ACC112 (cell line): ENCODE results near the gene F2.

Experiments used
- H2AFZ ChIP-seq: fragments of 200-600 bp; sonication (generic); one replicate; pipeline ENCODE4 v1.6.0; 2017; ENCODE audit warnings: antibody characterized with exemption, low read length; ENCODE audit not compliant: unreplicated experiment
- H3K27ac ChIP-seq: fragments of 200-600 bp; sonication (generic); 2 replicates; pipeline ENCODE4 v1.5.1; 2014; ENCODE audit warnings: low read depth, mild to moderate bottlenecking, antibody characterized with exemption, low read length, moderate library complexity
- H3K27me3 ChIP-seq: fragments of 200-600 bp; sonication (generic); 2 replicates; pipeline ENCODE4 v1.6.1; 2014; ENCODE audit warnings: mild to moderate bottlenecking, antibody characterized with exemption, low read length, moderate library complexity, mixed read lengths; ENCODE audit not compliant: insufficient read depth
- H3K36me3 ChIP-seq: fragments of 200-600 bp; sonication (generic); 2 replicates; pipeline ENCODE4 v1.6.1; 2016; ENCODE audit warnings: mild to moderate bottlenecking, antibody characterized with exemption, low read length, moderate library complexity, mixed read lengths; ENCODE audit not compliant: insufficient read depth
- H3K4me1 ChIP-seq: fragments of 200-600 bp; sonication (generic); one replicate; pipeline ENCODE4 v1.6.1; 2016; ENCODE audit warnings: low read length, mixed read lengths; ENCODE audit not compliant: insufficient read depth, unreplicated experiment, control insufficient read depth
- H3K4me3 ChIP-seq: fragments of 200-600 bp; sonication (generic); 2 replicates; pipeline ENCODE4 v1.5.1; 2014; ENCODE audit warnings: mild to moderate bottlenecking, low read depth, low read length
- H3K79me2 ChIP-seq: fragments of 200-600 bp; sonication (generic); one replicate; pipeline ENCODE4 v1.6.0; 2016; ENCODE audit warnings: low read length; ENCODE audit not compliant: control insufficient read depth, unreplicated experiment, insufficient read depth

The F2 gene

DNA sequence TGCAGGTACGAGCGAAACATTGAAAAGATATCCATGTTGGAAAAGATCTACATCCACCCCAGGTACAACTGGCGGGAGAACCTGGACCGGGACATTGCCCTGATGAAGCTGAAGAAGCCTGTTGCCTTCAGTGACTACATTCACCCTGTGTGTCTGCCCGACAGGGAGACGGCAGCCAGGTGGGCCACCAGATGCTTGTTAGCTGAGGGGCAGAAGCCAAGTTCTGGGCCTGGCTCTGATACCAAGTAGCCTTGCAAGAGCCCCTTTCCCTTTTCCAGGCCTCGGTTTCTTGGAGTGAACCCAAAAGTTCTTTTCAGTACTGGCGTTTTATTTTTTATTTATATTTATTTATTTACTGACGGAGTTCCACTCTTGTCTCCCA is 9.6 kb downstream of the F2 start:
- H3K79me2 ChIP-seq, result no peaks in the 10 kb centered on the region
- H2AFZ ChIP-seq, result no peak overlapping the region
- H3K4me1 ChIP-seq, result no peaks in the 10 kb centered on the region
- H3K4me3 ChIP-seq, result no peak overlapping the region
- no peaks in the 10 kb centered on the region for H3K36me3 ChIP-seq
- H3K27ac ChIP-seq, result no peak overlapping the region
- no peaks in the 10 kb centered on the region for H3K27me3 ChIP-seq

DNA sequence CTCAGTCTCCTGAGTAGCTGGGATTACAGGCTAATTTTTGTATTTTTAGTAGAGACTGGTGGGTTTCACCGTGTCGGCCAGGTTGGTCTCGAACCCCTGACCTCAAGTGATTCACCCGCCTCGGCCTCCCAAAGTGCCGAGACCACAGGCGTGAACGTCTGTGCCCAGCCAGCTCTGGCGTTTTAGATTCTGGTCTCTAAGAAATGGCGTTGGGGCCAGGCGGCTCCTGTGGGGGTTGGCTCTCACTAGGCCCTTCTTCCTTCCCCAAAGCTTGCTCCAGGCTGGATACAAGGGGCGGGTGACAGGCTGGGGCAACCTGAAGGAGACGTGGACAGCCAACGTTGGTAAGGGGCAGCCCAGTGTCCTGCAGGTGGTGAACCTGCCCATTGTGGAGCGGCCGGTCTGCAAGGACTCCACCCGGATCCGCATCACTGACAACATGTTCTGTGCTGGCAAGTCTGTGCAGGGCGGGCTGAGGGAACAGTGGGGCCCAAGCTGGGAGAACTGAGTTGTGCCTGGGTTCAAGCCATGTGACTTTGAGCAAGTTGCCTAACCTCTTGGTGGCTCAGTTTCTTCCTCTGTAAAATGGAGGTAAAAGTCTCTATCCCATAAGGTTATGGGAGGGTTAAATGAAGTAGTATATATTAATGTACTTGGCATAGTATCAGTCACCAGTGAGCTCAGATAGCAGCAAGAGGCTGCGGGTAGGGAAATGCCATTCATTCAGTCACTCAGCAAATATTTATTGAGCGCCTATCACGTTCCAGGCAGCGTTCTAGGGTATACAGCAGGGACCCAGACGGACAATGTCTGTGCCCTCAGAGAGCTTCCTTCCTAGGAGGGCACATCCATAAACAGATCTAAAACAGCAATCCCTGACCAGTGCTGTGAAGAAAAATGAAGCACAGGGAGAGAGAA is 10.4 kb downstream of the F2 start:
- Histone ChIP-seq H3K36me3 (no peaks in the 10 kb centered on the region), H2AFZ (no peak overlapping the region), H3K79me2 (no peaks in the 10 kb centered on the region), H3K4me3 (no peak overlapping the region), H3K27ac (no peak overlapping the region), H3K4me1 (no peaks in the 10 kb centered on the region), H3K27me3 (no peaks in the 10 kb centered on the region)

DNA sequence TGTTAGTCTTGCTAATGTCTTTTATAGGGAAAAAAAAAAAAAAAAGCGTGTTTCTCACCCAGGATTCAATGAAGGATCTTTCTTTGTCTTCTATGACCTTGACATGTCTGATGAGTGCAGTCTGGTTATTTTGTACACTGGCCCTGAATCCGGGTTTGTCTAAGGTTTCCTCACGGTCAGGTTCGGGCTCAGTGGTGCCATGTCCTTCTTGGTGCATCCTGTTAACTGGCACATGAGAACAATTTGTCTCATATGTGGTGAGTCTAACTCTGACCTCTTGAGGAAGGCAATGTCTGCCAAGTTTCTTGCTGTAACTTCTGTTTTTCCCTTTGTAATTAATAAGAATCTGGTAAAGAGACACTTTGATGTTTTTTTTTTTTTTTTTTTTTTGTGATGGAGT is 12.5 kb downstream of the F2 start:
- no peaks in the 10 kb centered on the region for H3K4me1 ChIP-seq
- no peaks in the 10 kb centered on the region for H3K79me2 ChIP-seq
- no peak overlapping the region for H2AFZ ChIP-seq
- H3K4me3 ChIP-seq, result no peak overlapping the region
- no peaks in the 10 kb centered on the region for H3K27me3 ChIP-seq
- H3K27ac ChIP-seq, result no peak overlapping the region
- no peaks in the 10 kb centered on the region for H3K36me3 ChIP-seq

DNA sequence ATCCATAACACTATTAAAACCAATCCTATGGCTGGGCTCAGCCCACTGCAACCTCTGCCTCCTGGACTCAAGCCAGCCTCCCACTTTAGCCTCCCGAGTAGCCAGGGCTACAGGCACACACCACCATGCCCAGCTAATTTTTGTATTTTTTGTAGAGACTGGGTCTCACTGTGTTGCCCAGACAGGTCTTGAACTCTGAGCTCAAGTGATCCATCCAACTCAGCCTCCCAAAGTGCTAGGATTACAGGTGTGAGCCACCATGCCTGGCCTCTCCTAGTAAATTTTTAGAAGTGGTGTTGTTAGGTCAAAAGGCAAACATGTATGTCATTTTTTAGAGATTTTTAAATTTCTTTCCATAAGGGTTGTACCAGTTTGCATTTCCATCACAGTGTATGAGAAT is 14.2 kb downstream of the F2 start:
- Histone ChIP-seq H3K4me1 (no peaks in the 10 kb centered on the region), H2AFZ (no peak overlapping the region), H3K4me3 (no peak overlapping the region), H3K27me3 (no peaks in the 10 kb centered on the region), H3K27ac (no peak overlapping the region), H3K79me2 (no peaks in the 10 kb centered on the region), H3K36me3 (no peaks in the 10 kb centered on the region)

DNA sequence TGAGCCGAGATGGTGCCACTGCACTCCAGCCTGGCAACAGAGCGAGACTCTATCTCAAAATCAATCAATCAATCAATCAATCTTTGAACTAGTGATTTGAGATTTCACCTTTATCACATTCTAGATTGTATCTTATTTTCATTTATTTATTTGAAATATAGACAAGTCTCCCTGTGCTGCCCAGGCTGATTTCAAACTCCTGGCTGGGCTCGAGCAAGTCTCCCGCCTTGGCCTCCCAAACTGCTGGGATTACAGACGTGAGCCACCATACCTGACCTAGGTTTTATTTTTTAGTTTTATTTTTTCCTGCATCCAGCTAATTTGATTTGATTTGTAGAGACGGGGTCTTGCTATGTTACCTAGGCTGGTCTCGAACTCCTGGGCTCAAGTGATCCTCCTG is 17.1 kb downstream of the F2 start:
- H3K27ac ChIP-seq, result no peak overlapping the region
- no peak overlapping the region for H3K4me3 ChIP-seq
- no peak overlapping the region for H2AFZ ChIP-seq
- no peaks in the 10 kb centered on the region; the same call in 1 of the 2 replicates for H3K36me3 ChIP-seq
- H3K4me1 ChIP-seq, result no peaks in the 10 kb centered on the region
- H3K79me2 ChIP-seq, result no peaks in the 10 kb centered on the region
- no peaks in the 10 kb centered on the region for H3K27me3 ChIP-seq

DNA sequence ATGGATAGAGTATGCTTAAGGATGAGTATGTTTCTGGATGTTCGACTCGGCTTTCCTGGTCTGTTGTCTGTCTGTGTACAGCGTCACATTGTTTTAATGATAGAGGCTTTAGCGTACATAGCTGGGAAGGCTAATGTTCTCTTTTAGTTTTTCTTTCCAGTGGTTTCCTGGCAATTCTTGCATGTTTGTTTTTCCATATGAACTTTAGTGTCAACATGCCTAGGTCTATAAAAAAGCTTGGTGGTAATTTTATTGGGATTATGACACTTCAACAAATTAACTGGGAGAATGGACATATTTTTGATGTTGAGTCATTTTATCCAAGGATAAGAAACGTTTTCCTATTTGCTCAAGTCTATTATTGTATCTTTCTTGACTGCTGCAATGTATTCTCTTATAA is 17.6 kb downstream of the F2 start:
- H3K27ac ChIP-seq, result no peak overlapping the region
- H3K36me3 ChIP-seq, result peaks cover 1% of the 10 kb centered on the region
- H3K4me1 ChIP-seq, result no peaks in the 10 kb centered on the region
- H3K27me3 ChIP-seq, result no peaks in the 10 kb centered on the region
- H2AFZ ChIP-seq, result no peak overlapping the region
- H3K79me2 ChIP-seq, result no peaks in the 10 kb centered on the region
- H3K4me3 ChIP-seq, result no peak overlapping the region

DNA sequence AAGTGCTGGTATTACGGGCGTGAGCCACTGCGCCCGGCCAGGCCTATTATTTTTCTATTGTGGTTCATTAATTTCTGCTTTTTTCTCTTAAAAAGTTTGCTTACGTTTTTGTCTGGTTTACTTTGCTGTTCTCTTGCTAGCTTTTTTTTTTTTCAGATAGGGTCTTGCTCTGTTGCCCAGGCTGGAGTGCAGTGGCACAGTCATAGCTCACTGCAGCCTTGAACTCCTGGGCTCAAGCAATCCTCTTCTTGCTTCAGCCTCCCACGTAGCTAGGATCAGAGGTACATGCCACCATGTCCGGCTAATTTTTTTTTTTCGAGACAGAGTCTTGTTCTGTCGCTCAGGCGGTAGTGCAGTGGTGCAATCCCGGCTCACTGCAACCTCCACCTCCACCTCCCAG is 18.7 kb downstream of the F2 start:
- peaks cover 8% of the 10 kb centered on the region for H3K36me3 ChIP-seq
- no peak overlapping the region for H2AFZ ChIP-seq
- no peaks in the 10 kb centered on the region for H3K4me1 ChIP-seq
- H3K27me3 ChIP-seq, result no peaks in the 10 kb centered on the region
- H3K4me3 ChIP-seq, result no peak overlapping the region
- H3K79me2 ChIP-seq, result no peaks in the 10 kb centered on the region
- H3K27ac ChIP-seq, result no peak overlapping the region

DNA sequence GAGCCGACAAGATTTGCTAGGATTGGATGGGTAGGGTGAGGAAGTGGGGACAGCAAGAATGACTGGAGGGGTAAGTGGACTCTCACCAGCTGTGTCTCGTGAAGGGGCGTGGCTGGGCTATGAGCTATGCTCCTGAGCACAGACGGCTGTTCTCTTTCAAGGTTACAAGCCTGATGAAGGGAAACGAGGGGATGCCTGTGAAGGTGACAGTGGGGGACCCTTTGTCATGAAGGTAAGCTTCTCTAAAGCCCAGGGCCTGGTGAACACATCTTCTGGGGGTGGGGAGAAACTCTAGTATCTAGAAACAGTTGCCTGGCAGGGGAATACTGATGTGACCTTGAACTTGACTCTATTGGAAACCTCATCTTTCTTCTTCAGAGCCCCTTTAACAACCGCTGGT is 19.9 kb downstream of the F2 start:
- H3K36me3 ChIP-seq, result peaks cover 14% of the 10 kb centered on the region
- H3K27ac ChIP-seq, result no peak overlapping the region
- H3K4me3 ChIP-seq, result no peak overlapping the region
- H3K79me2 ChIP-seq, result no peaks in the 10 kb centered on the region
- no peaks in the 10 kb centered on the region for H3K27me3 ChIP-seq
- H3K4me1 ChIP-seq, result no peaks in the 10 kb centered on the region
- no peak overlapping the region for H2AFZ ChIP-seq

DNA sequence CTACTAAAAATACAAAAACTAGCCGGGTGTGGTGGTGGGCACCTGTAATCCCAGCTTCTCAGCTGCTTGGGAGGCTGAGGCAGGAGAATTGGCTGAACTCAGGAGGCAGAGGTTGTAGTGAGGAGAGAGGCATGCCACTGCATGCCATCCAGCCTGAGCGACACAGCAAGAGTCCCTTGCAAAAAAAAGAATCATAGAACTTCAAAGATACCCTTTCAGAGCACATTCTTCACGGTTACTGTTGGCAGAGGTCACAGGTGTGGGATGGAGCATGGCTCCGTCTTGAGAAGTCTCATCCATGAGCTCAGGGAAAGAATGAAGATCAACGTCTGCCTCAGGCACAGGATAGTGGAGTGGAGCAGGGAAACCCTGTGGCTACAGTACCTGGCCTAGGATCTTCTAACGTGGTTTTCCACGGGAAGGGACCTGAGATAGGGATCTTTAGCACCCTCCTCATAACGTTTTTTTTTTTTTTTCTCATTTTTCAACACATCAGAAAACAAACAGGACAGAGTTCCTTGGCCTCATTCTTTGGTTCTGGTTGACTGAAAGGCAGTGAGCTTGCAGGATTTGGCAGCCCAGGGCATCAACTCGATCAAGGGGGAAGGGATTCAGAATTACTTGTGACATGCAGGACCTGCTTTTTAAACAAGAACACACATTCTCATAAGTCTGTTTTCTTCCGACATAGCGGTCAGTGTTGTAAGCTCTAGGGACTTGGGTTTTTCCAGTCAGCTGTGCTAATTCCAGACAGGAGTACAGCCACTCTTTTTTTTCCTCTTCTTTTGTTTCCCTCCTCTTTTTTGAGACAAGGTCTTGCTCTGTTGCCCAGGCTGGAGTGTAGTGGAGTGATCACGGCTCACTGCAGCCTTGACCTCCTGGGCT is 22.8 kb downstream of the F2 start:
- Histone ChIP-seq H2AFZ (no peak overlapping the region), H3K27ac (no peak overlapping the region), H3K27me3 (no peaks in the 10 kb centered on the region), H3K79me2 (no peaks in the 10 kb centered on the region), H3K36me3 (peaks cover 36% of the 10 kb centered on the region), H3K4me3 (no peak overlapping the region), H3K4me1 (no peaks in the 10 kb centered on the region)

DNA sequence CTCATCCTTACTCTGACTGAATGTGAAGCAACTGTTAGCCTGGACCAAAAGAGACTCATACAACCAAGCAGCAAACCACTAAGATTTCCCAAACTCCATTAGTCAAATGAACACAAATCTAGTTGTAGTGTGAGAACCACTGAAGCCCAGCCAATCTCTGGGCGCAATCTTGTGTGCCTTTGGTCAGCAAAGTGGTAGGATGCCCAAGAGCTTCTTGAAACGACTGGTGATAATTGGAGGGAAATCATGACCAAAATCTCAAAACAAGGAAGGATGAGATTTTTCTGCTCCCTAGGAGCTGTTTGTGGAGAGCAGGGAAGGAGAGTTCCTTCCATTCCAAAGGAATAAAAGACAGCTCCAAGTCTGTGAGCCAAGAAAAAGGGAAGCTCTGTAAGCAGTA is 24.0 kb downstream of the F2 start:
- no peaks in the 10 kb centered on the region for H3K27me3 ChIP-seq
- H3K4me1 ChIP-seq, result no peaks in the 10 kb centered on the region

More for the DNA sequence above, 24.0 kb downstream of the F2 start:
- Histone ChIP-seq H3K4me3 (no peak overlapping the region), H3K27ac (no peak overlapping the region), H2AFZ (no peak overlapping the region), H3K36me3 (peaks cover 36% of the 10 kb centered on the region), H3K79me2 (no peaks in the 10 kb centered on the region)
